GM23338 (cell line): ENCODE measurements around the gene RSRC1.

Experiments
- CREB1 ChIP-seq: fragments of 250-450 bp; sonication (Bioruptor Pico); IDR thresholded peaks from 2 replicates; pipeline ENCODE4 v1.5.0; 2020; ENCODE audit warnings: low read depth, mild to moderate bottlenecking, moderate library complexity
- EZH2 ChIP-seq: fragments of 200-600 bp; sonication (generic); IDR thresholded peaks from one replicate; pipeline ENCODE4 v1.8.0; 2017; ENCODE audit warnings: antibody characterized with exemption, mild to moderate bottlenecking, low read depth; ENCODE audit not compliant: unreplicated experiment
- EZH2phosphoT487 ChIP-seq: fragments of 200-600 bp; sonication (generic); IDR thresholded peaks from one replicate; pipeline ENCODE4 v1.8.1; 2018; ENCODE audit warnings: antibody characterized with exemption; ENCODE audit not compliant: unreplicated experiment
- JUNB ChIP-seq: IDR thresholded peaks from one replicate; pipeline ENCODE4 v1.6.1; 2016; ENCODE audit warnings: antibody characterized with exemption; ENCODE audit not compliant: unreplicated experiment
- POLR2AphosphoS5 ChIP-seq: IDR thresholded peaks from 2 replicates; pipeline ENCODE4 v1.6.1; 2016; ENCODE audit warnings: antibody characterized with exemption, low read depth
- ZNF331 ChIP-seq: fragments of 250-450 bp; sonication (Bioruptor Pico); IDR thresholded peaks from 2 replicates; pipeline ENCODE4 v1.5.0; 2020; ENCODE audit warnings: low read depth, mild to moderate bottlenecking, moderate library complexity
- TF ChIP-seq, protein P1 (sequence below), 2 experiments: fragments of 200-600 bp in 1 of 2; sonication (generic) in 1 of 2; conservative IDR thresholded peaks; 2 replicates each; pipeline versions ENCODE4 v1.5.1 to v1.6.1; 2016 to 2017; ENCODE audit warnings: antibody characterized with exemption in 2 of 2, low read depth in 2 of 2, mild to moderate bottlenecking in 2 of 2, moderate library complexity in 1 of 2
- TF ChIP-seq, protein P2 (sequence below): IDR thresholded peaks from one replicate; pipeline ENCODE4 v1.6.1; 2018; ENCODE audit warnings: antibody characterized with exemption; ENCODE audit not compliant: unreplicated experiment
- TF ChIP-seq, protein P3 (sequence below): IDR thresholded peaks from 2 replicates; pipeline ENCODE4 v1.6.1; 2016; ENCODE audit warnings: antibody characterized with exemption

DNA sequence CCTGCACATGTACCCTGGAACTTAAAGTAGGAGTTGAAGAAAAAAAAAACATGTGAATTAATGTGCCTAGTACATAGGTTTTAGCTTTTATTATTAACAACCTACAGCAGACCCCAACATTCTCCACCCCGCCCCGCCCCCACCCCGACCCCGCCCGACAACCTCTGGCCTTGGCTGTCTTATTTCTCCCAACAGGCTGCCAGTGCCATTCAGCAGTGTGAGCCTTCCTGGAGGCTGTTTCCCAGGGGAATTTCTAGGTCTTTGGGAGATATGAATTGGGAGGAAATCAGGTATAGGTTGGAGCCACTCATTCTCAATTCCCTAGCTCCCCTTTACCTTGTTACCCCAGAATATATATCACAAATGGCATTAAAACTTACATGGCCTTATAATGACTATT lies 452.8 kb downstream of the RSRC1 start:
- TF ChIP-seq, protein P1, sequence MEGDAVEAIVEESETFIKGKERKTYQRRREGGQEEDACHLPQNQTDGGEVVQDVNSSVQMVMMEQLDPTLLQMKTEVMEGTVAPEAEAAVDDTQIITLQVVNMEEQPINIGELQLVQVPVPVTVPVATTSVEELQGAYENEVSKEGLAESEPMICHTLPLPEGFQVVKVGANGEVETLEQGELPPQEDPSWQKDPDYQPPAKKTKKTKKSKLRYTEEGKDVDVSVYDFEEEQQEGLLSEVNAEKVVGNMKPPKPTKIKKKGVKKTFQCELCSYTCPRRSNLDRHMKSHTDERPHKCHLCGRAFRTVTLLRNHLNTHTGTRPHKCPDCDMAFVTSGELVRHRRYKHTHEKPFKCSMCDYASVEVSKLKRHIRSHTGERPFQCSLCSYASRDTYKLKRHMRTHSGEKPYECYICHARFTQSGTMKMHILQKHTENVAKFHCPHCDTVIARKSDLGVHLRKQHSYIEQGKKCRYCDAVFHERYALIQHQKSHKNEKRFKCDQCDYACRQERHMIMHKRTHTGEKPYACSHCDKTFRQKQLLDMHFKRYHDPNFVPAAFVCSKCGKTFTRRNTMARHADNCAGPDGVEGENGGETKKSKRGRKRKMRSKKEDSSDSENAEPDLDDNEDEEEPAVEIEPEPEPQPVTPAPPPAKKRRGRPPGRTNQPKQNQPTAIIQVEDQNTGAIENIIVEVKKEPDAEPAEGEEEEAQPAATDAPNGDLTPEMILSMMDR (conservative IDR thresholded peaks at IDR 0.05; ENCODE audit: low read depth in 2 of 2), result no peak
- TF ChIP-seq POLR2AphosphoS5, result no peak
- TF ChIP-seq, protein P2, sequence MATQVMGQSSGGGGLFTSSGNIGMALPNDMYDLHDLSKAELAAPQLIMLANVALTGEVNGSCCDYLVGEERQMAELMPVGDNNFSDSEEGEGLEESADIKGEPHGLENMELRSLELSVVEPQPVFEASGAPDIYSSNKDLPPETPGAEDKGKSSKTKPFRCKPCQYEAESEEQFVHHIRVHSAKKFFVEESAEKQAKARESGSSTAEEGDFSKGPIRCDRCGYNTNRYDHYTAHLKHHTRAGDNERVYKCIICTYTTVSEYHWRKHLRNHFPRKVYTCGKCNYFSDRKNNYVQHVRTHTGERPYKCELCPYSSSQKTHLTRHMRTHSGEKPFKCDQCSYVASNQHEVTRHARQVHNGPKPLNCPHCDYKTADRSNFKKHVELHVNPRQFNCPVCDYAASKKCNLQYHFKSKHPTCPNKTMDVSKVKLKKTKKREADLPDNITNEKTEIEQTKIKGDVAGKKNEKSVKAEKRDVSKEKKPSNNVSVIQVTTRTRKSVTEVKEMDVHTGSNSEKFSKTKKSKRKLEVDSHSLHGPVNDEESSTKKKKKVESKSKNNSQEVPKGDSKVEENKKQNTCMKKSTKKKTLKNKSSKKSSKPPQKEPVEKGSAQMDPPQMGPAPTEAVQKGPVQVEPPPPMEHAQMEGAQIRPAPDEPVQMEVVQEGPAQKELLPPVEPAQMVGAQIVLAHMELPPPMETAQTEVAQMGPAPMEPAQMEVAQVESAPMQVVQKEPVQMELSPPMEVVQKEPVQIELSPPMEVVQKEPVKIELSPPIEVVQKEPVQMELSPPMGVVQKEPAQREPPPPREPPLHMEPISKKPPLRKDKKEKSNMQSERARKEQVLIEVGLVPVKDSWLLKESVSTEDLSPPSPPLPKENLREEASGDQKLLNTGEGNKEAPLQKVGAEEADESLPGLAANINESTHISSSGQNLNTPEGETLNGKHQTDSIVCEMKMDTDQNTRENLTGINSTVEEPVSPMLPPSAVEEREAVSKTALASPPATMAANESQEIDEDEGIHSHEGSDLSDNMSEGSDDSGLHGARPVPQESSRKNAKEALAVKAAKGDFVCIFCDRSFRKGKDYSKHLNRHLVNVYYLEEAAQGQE, result no peak
- no peak for TF ChIP-seq JUNB
- TF ChIP-seq CREB1 (CRISPR knock-in tag), result no peak
- no peak for TF ChIP-seq EZH2
- TF ChIP-seq ZNF331, result no peak
- no peak for TF ChIP-seq EZH2phosphoT487
- TF ChIP-seq, protein P3, sequence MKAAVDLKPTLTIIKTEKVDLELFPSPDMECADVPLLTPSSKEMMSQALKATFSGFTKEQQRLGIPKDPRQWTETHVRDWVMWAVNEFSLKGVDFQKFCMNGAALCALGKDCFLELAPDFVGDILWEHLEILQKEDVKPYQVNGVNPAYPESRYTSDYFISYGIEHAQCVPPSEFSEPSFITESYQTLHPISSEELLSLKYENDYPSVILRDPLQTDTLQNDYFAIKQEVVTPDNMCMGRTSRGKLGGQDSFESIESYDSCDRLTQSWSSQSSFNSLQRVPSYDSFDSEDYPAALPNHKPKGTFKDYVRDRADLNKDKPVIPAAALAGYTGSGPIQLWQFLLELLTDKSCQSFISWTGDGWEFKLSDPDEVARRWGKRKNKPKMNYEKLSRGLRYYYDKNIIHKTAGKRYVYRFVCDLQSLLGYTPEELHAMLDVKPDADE, result no peak
